Ascending aorta (tissue), 2 donors: ENCODE measurements around the gene SPAG17. TPM values are rescaled to one million over a fixed set of nuclear protein-coding genes. Genes with fewer than 3 reads are reported as not detected.

ENCODE experiments used
- DNase-seq, 2 donors: peaks; one replicate each; pipeline ENCODE4 v3.0.0-alpha.2; 2019; ENCODE audit warnings: low spot score in 2 of 2
- H3K27ac ChIP-seq, 2 donors: fragments of 200-600 bp; sonication (generic); one replicate each; pipeline ENCODE4 v1.5.1; 2016 to 2017; ENCODE audit warnings: mild to moderate bottlenecking in 1 of 2
- H3K27me3 ChIP-seq: fragments of 200-600 bp; sonication (generic); one replicate; pipeline ENCODE4 v1.5.1; 2017
- H3K36me3 ChIP-seq, 2 donors: fragments of 200-600 bp; sonication (generic); one replicate each; pipeline ENCODE4 v1.5.1; 2016
- H3K4me1 ChIP-seq, 2 donors: fragments of 200-600 bp; sonication (generic); one replicate each; pipeline ENCODE4 v1.5.1; 2016 to 2017; ENCODE audit warnings: mild to moderate bottlenecking in 1 of 2
- H3K4me3 ChIP-seq, 2 donors: fragments of 200-600 bp; sonication (generic); one replicate each; pipeline ENCODE4 v1.5.1; 2016 to 2017; ENCODE audit warnings: mild to moderate bottlenecking in 1 of 2
- H3K9me3 ChIP-seq, 2 donors: fragments of 200-600 bp; sonication (generic); one replicate each; pipeline ENCODE4 v1.5.1; 2016
- intact Hi-C: fragments of 100-400 bp; cut with DNase I; formaldehyde crosslinking; loops from one replicate; pipeline ENCODE4 v1.15.1; 2023
- total RNA-seq: library from RNA; depleted of rRNA; stranded (reverse); fragments of >200 nt; gene quantifications from one replicate; pipeline ENCODE4 v1.1.0, GENCODE V29; 2016
- TF ChIP-seq, protein P1 (sequence below), 3 experiments: fragments of 200-600 bp in 2 of 3; fragments of 450-650 bp in 1 of 3; sonication (generic) in 2 of 3; IDR thresholded peaks; one replicate each; pipeline ENCODE4 v1.5.1; 2016 to 2019; ENCODE audit warnings: antibody characterized with exemption in 3 of 3, mild to moderate bottlenecking in 1 of 3, moderate library complexity in 1 of 3

The SPAG17 gene
- total RNA-seq, 1 donor from 2014 or later, result not detected

- Histone ChIP-seq H3K27ac (no peak overlapping the region), H3K4me3 (no peak overlapping the region), H3K4me1 (peaks cover 0 to 6% of the 10 kb centered on the region in 2 donors), H3K9me3 (no peaks in the 10 kb centered on the region), H3K27me3 (no peaks in the 10 kb centered on the region), H3K36me3 (peaks cover 3 to 25% of the 10 kb centered on the region in 2 donors)
- TF ChIP-seq, protein P1, sequence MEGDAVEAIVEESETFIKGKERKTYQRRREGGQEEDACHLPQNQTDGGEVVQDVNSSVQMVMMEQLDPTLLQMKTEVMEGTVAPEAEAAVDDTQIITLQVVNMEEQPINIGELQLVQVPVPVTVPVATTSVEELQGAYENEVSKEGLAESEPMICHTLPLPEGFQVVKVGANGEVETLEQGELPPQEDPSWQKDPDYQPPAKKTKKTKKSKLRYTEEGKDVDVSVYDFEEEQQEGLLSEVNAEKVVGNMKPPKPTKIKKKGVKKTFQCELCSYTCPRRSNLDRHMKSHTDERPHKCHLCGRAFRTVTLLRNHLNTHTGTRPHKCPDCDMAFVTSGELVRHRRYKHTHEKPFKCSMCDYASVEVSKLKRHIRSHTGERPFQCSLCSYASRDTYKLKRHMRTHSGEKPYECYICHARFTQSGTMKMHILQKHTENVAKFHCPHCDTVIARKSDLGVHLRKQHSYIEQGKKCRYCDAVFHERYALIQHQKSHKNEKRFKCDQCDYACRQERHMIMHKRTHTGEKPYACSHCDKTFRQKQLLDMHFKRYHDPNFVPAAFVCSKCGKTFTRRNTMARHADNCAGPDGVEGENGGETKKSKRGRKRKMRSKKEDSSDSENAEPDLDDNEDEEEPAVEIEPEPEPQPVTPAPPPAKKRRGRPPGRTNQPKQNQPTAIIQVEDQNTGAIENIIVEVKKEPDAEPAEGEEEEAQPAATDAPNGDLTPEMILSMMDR (IDR thresholded peaks at IDR 0.05), result no peak
- no peak for DNase-seq
- intact Hi-C loops, result loop anchor here (5.0 kb wide), 1 partner anchor 566 kb away; the partner anchor contains the start of gene MAN1A2
Observed at GRCh38 chr1:117933769-117934168, 251.3 kb downstream of the SPAG17 start.

GRCh38 chr1:117932576-117932975, 252.5 kb downstream of the SPAG17 start:
- Histone ChIP-seq H3K4me1 (peaks cover 6 to 16% of the 10 kb centered on the region in 2 donors), H3K4me3 (no peak overlapping the region), H3K9me3 (no peaks in the 10 kb centered on the region), H3K27ac (no peak overlapping the region), H3K36me3 (peaks cover 3 to 13% of the 10 kb centered on the region in 2 donors), H3K27me3 (no peaks in the 10 kb centered on the region)
- DNase-seq, result no peak
- TF ChIP-seq, protein P1 (IDR thresholded peaks at IDR 0.05), result no peak
- intact Hi-C loops, result loop anchor here (5.0 kb wide), 1 partner anchor 565 kb away; the partner anchor contains the start of gene MAN1A2

GRCh38 chr1:117930484-117930883, 254.5 kb downstream of the SPAG17 start:
- peak overlapping the region; percentile 82 to 91 for H3K4me3 ChIP-seq
- DNase-seq, result no peak
- intact Hi-C loops, result loop anchor here (5.0 kb wide), 1 partner anchor 563 kb away; the partner anchor contains the start of gene MAN1A2
- TF ChIP-seq, protein P1 (IDR thresholded peaks at IDR 0.05), result no peak
- no peaks in the 10 kb centered on the region for H3K36me3 ChIP-seq
- no peaks in the 10 kb centered on the region for H3K27me3 ChIP-seq
- H3K4me1 ChIP-seq, result peaks cover 6 to 16% of the 10 kb centered on the region in 2 donors
- H3K27ac ChIP-seq, result no peak overlapping the region
- no peaks in the 10 kb centered on the region for H3K9me3 ChIP-seq

GRCh38 chr1:117930173-117930447, 254.9 kb downstream of the SPAG17 start:
- Histone ChIP-seq H3K4me1 (peaks cover 6 to 16% of the 10 kb centered on the region in 2 donors), H3K27me3 (no peaks in the 10 kb centered on the region), H3K36me3 (no peaks in the 10 kb centered on the region), H3K9me3 (no peaks in the 10 kb centered on the region), H3K4me3 (peak overlapping the region; percentile 82 to 91), H3K27ac (peak overlapping the region in 1 of 2 donors; percentile 95)
- no peak for DNase-seq
- TF ChIP-seq, protein P1 (IDR thresholded peaks at IDR 0.05), result no peak
- intact Hi-C loops, result loop anchor here (5.0 kb wide), 1 partner anchor 563 kb away; the partner anchor contains the start of gene MAN1A2

DNA sequence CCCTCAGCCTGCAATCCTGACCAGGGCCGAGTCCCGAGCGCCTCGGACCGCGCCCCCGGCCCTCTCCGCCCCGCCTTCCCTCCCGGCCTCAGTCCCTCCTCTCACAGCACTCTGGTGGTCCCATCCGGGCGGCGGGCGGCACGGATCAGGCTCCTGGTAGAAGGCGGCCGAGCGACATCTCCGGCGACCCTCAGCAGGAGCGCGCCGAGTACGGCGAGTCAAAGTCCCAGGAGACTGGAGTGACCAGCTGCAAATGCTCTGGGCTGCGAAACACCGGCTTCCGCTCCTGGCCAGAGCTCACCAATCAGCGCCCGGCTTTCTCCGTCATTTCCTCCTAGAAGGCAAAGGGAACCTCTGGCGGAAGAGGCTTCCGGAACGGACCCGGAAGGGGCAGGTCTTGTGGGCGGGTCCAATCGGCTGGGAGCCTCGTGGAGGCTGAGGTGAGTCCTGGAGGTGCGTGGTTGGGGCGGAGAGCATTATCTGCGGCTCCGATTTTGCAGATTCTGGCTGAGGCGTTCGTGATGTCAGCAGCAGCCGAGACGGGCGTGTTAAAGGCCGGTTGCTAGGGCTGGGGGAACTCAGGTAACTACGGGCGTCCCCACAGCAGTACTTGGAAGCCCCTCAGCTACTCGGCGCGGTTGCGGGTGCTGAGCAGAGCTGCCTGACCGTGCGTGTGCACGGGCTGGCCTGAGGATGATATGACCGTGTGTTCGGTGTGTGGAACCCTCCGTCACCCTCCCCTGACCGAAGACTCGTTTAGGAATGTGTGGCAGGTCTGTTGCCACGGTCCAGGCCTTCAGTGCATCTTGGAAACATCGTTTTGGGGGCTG, 255.5 kb downstream of the SPAG17 start, which contains the start of the genes GDAP2 and WDR3:
Gene GDAP2 (minus strand): TSS at position 279 of the 830 bp plus-strand sequence. CDS start 9,264 bp downstream, outside the sequence.
Gene WDR3 (plus strand): TSS at position 397 of the 830 bp plus-strand sequence. CDS start 3,581 bp downstream, outside the sequence.
- H3K27me3 ChIP-seq, result no peaks in the 10 kb centered on the region
- peaks cover 6 to 16% of the 10 kb centered on the region in 2 donors for H3K4me1 ChIP-seq
- peak within 1 kb of the TSS; percentile 82 to 91 for H3K4me3 ChIP-seq
- intact Hi-C loops, result loop anchor here (5.0 kb wide), 2 partner anchors 322 to 562 kb away; partner anchors contain the start of genes MAN1A2 and TENT5C
- no peaks in the 10 kb centered on the region for H3K9me3 ChIP-seq
- no peaks in the 10 kb centered on the region for H3K36me3 ChIP-seq
- H3K27ac ChIP-seq, result peak within 1 kb of the TSS; percentile 86 to 95
- TF ChIP-seq, protein P1 (IDR thresholded peaks at IDR 0.05), result no peak
- peak; percentile 83 to 98 for DNase-seq
